GM12864 (cell line): ENCODE measurements around the gene ABHD2.

Experiments
- DNase-seq: peaks from one replicate; pipeline ENCODE4 v3.0.0-alpha.2; 2011; ENCODE audit warnings: low read depth
- H3K4me3 ChIP-seq: 2 replicates; pipeline ENCODE4 v1.5.1; 2011; ENCODE audit warnings: mild to moderate bottlenecking, low read depth, low read length, control low read depth
- CTCF ChIP-seq: IDR thresholded peaks from 2 replicates; pipeline ENCODE4 v1.5.1; 2011; ENCODE audit warnings: low read depth, mild to moderate bottlenecking, moderate library complexity, low read length, control low read depth, inconsistent platforms; ENCODE audit errors: missing control alignments

The ABHD2 gene

GRCh38 chr15:89196994-89197393 is 108.7 kb downstream of the ABHD2 start:
- H3K4me3 ChIP-seq = no peak overlapping the region
- no peak for TF ChIP-seq CTCF
- DNase-seq = no peak

GRCh38 chr15:89197503-89197971 is 109.3 kb downstream of the ABHD2 start:
- no peak for TF ChIP-seq CTCF
- no peak for DNase-seq
- no peak overlapping the region for H3K4me3 ChIP-seq

GRCh38 chr15:89198196-89198595 is 109.9 kb downstream of the ABHD2 start:
- no peak for TF ChIP-seq CTCF
- DNase-seq = no peak
- H3K4me3 ChIP-seq = no peak overlapping the region

GRCh38 chr15:89198934-89199333 is 110.7 kb downstream of the ABHD2 start:
- TF ChIP-seq CTCF = no peak

GRCh38 chr15:89199746-89200145 is 111.5 kb downstream of the ABHD2 start:
- TF ChIP-seq CTCF = no peak
- DNase-seq = no peak
- no peak overlapping the region for H3K4me3 ChIP-seq

More at GRCh38 chr15:89198934-89199333, 110.7 kb downstream of the ABHD2 start:
- no peak for DNase-seq
- no peak overlapping the region for H3K4me3 ChIP-seq

- H3K4me3 ChIP-seq = no peak overlapping the region
- TF ChIP-seq CTCF = no peak
- DNase-seq = no peak
Observed at GRCh38 chr15:89200182-89200581, 111.9 kb downstream of the ABHD2 start.

GRCh38 chr15:89201465-89202005 is 113.3 kb downstream of the ABHD2 start:
- TF ChIP-seq CTCF = no peak
- H3K4me3 ChIP-seq = no peak overlapping the region
- DNase-seq = no peak
